ENCODE measurements around the gene DPYD. TPM values are rescaled to one million over a fixed set of nuclear protein-coding genes. Genes with fewer than 3 reads are reported as not detected.
A peak's percentile ranks its signal among the peaks of the same experiment; 100 is the strongest.

Gene DPYD
- total RNA-seq, 1 donor from 2014 or later: 5.9 TPM

DNA sequence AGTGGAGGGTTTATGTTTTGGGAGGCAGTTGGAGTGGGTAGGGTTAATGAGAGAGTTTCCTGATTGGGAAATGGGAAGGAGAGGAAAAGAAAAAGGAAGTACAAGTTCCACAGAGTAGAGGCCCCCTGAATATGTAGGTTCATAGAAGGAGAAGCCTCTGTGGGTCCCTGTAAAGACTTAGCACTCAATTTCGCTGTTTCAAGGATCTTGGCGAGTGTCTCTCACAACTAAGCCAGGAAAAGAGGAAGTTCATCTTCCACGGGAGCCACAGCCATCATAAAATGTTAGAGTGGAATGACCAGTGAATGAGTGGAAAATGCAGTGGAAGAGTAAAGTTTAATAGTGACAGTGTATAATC, 17.4 kb upstream of the DPYD start:
- Mint-ChIP-seq H3K4me1 (peaks cover 1% of the 10 kb centered on the region), H3K9me3 (peaks cover under 1% of the 10 kb centered on the region), H3K4me3 (no peak overlapping the region), H3K27ac (ENCODE audit: unreplicated experiment) (no peak overlapping the region), H3K27me3 (ENCODE audit: low read depth) (no peaks in the 10 kb centered on the region), H3K36me3 (ENCODE audit: low read depth) (no peaks in the 10 kb centered on the region)
- TF ChIP-seq, protein P1, sequence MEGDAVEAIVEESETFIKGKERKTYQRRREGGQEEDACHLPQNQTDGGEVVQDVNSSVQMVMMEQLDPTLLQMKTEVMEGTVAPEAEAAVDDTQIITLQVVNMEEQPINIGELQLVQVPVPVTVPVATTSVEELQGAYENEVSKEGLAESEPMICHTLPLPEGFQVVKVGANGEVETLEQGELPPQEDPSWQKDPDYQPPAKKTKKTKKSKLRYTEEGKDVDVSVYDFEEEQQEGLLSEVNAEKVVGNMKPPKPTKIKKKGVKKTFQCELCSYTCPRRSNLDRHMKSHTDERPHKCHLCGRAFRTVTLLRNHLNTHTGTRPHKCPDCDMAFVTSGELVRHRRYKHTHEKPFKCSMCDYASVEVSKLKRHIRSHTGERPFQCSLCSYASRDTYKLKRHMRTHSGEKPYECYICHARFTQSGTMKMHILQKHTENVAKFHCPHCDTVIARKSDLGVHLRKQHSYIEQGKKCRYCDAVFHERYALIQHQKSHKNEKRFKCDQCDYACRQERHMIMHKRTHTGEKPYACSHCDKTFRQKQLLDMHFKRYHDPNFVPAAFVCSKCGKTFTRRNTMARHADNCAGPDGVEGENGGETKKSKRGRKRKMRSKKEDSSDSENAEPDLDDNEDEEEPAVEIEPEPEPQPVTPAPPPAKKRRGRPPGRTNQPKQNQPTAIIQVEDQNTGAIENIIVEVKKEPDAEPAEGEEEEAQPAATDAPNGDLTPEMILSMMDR (conservative IDR thresholded peaks at IDR 0.05): no peak
- DNase-seq (ENCODE audit: low read depth, low spot score): no peak

DNA sequence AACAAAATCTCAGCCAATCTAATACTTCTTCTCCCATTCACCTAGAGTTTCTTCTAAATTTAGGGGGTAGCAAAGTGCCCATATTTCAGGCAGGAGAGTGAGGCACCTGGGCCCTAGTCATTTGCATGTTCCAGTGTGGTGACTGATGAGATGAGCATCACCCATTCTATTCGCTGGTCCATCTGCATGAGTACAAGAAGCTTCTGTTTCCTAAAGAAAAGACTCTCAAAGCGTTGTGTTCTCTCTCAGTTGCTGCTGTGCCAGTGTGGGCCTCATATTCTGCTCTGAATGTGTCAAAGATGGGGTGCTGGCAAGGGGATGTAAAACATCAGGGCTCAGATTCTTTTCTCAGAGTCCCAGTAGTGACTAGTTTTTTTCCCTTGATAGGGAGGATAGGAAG, 16.1 kb upstream of the DPYD start:
- TF ChIP-seq, protein P1 (conservative IDR thresholded peaks at IDR 0.05): no peak
- no peak overlapping the region for H3K27ac Mint-ChIP-seq (ENCODE audit: unreplicated experiment)
- DNase-seq (ENCODE audit: low read depth, low spot score): no peak
- H3K9me3 Mint-ChIP-seq: no peaks in the 10 kb centered on the region
- H3K4me1 Mint-ChIP-seq: no peaks in the 10 kb centered on the region
- no peak overlapping the region for H3K4me3 Mint-ChIP-seq
- no peaks in the 10 kb centered on the region for H3K27me3 Mint-ChIP-seq (ENCODE audit: low read depth)
- no peaks in the 10 kb centered on the region for H3K36me3 Mint-ChIP-seq (ENCODE audit: low read depth)

DNA sequence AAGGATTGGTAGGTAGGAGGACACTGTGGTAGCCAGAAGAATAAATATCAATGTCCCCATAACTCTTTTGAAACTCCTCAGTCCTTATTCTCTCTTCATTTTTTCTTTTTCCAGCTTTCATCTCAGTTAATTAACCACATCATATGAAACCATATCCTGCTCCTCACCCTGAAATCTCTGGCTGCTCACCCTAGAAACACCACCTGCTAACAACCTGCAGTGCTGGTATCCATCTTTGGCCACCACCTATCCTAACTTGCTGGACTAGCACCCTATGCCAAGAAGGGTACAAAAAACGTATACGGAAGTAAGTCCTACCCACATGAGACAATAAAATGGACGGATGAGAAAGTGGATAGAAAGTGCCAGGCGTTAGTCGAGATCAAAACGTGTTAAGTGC, 13.7 kb upstream of the DPYD start:
- Mint-ChIP-seq H3K27me3 (ENCODE audit: low read depth) (no peaks in the 10 kb centered on the region), H3K9me3 (no peaks in the 10 kb centered on the region), H3K4me1 (no peaks in the 10 kb centered on the region), H3K36me3 (ENCODE audit: low read depth) (no peaks in the 10 kb centered on the region), H3K27ac (ENCODE audit: unreplicated experiment) (no peak overlapping the region), H3K4me3 (no peak overlapping the region)
- no peak for DNase-seq (ENCODE audit: low read depth, low spot score)
- TF ChIP-seq, protein P1 (conservative IDR thresholded peaks at IDR 0.05): no peak

DNA sequence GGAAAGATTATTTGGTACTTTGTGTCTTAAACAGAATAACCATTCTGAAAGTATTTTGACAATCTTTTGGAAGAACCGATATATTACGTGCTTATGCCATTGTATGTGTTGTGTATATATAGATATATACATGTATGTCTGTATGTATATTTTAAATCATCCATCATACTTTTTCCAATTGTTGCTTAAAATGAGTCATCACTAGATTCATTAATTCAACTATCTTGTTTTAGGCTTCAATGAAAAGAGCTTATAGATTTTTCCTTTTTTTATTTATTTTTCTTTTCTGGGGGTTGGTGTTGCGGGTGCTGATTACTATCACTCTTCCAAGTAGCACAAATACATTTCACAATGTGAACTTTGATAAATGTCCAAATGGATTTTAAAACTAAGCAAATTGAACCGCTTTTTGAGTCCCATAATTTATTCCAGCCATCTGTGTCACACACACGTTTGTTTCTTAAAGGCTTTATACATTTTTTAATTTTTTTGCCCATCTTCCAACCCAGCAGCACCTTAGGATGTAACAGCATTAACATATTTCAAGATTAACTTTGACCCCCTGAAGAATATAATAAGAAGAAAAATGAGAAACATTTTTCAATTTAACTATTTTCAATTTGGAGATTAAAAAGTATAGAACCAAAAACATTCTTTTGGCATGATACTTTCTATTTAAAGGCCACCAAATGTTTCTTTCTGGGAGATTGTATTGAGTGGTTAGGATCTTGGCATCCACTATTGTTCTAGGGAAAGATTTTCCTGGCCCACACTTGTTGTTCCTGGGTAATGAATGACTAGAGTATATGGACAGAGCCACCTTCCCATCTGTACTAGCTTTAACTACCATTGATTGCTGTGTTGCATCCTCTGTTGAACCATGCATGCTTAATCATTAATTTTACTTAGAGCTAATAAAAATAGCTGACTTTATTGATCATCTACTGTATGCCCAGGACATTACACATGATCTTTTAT, 9.3 kb upstream of the DPYD start:
- TF ChIP-seq, protein P1 (conservative IDR thresholded peaks at IDR 0.05): no peak
- no peak for DNase-seq (ENCODE audit: low read depth, low spot score)
- Mint-ChIP-seq H3K27me3 (ENCODE audit: low read depth) (no peaks in the 10 kb centered on the region), H3K9me3 (no peaks in the 10 kb centered on the region), H3K4me1 (peaks cover 16% of the 10 kb centered on the region), H3K27ac (ENCODE audit: unreplicated experiment) (no peak overlapping the region), H3K36me3 (ENCODE audit: low read depth) (no peaks in the 10 kb centered on the region), H3K4me3 (no peak overlapping the region)

DNA sequence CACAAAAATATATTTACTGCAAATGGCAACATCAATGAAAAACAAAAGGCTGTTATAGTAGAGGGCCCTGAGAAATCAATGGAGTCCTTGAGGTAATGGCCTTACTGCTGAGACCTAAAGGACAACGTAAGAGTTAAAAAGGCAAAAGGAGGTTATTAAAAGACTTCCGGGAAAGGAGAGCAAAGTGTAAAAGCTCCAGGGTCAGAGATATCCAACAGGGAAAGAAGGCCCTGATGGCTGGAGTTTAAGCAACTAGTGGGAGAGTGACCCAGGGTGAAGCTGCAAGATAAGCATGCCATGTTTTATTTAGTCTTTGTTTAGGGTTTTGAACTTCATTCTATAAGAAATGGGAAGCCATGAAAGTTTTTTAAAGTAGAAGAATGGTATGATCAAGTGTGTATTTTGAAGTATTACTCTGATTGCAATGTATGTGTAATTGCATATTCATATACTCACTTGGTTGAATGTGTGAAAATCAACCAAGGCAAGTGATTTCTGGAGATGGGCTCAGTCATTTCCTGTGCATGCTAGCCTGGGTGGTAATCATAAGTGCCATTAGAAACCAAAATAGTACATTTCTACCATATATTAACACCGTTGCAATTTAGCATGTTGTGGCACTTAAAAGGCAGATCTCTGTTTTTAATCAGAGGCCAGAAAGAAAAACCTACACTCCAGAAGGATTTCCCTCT, 5.3 kb upstream of the DPYD start:
- TF ChIP-seq, protein P1 (conservative IDR thresholded peaks at IDR 0.05): no peak
- H3K9me3 Mint-ChIP-seq: no peaks in the 10 kb centered on the region
- peaks cover 34% of the 10 kb centered on the region for H3K4me1 Mint-ChIP-seq
- no peak for DNase-seq (ENCODE audit: low read depth, low spot score)
- peak overlapping the region; percentile 53 for H3K27ac Mint-ChIP-seq (ENCODE audit: unreplicated experiment)
- H3K36me3 Mint-ChIP-seq (ENCODE audit: low read depth): no peaks in the 10 kb centered on the region
- H3K27me3 Mint-ChIP-seq (ENCODE audit: low read depth): peaks cover 5% of the 10 kb centered on the region
- peak overlapping the region; percentile 18 for H3K4me3 Mint-ChIP-seq
